HCT116 (cell line): ENCODE results near the gene YLPM1. TPM values are rescaled to one million over a fixed set of nuclear protein-coding genes. Genes with fewer than 3 reads are reported as not detected.
A peak's percentile ranks its signal among the peaks of the same experiment; 100 is the strongest.

ENCODE experiments used
- ATAC-seq: fragments of 200-7000 bp; cut with Tn5 transposase; 2 replicates; pipeline ENCODE4 v1.9.1; 2020; ENCODE audit warnings: mild to moderate bottlenecking, moderate library complexity
- BruUV-seq: library from RNA; stranded (reverse); fragments of 400-500 nt; replicated peaks from 2 replicates; lab custom pipeline; 2021; lab: Mats Ljungman, UMichigan
- CTCF ChIA-PET: fragments of 300-600 bp; sonication (Branson Sonifier 250); formaldehyde crosslinking; loops from one replicate; lab custom pipeline; 2021; ENCODE audit warnings: antibody characterized with exemption; lab: Charles Lee
- POLR2A ChIA-PET: fragments of 300-600, 350-600 bp; sonication (Branson Sonifier 250); formaldehyde crosslinking; loops from one replicate; lab custom pipeline; 2021; ENCODE audit warnings: antibody characterized with exemption; lab: Charles Lee
- RAD21 ChIA-PET, 2 experiments: fragments of 300-600 bp; sonication (Branson Sonifier 250); formaldehyde crosslinking; loops; one replicate each; lab custom pipeline; 2023; ENCODE audit warnings: low total read pairs in 2 of 2; ENCODE audit not compliant: uncharacterized antibody in 2 of 2, unreplicated experiment in 2 of 2, low non-redundant PET in 1 of 2; lab: Charles Lee
- DNase-seq: peaks from one replicate; pipeline ENCODE4 v3.0.0-alpha.2; 2010; ENCODE audit warnings: low read depth, low spot score
- H2AFZ ChIP-seq: fragments of 200-600 bp; shearing (Covaris generic), sonication (generic); 2 replicates; pipeline ENCODE4 v1.6.1; 2017; ENCODE audit warnings: low read depth, mixed run types, mixed read lengths, antibody characterized with exemption, low read length; ENCODE audit not compliant: poor library complexity, severe bottlenecking
- H3K27ac ChIP-seq: 2 replicates; pipeline ENCODE4 v1.5.1; 2012; ENCODE audit warnings: low read depth, low read length
- H3K27me3 ChIP-seq: fragments of 200-600 bp; sonication (generic); 2 replicates; pipeline ENCODE4 v1.6.1; 2016; ENCODE audit warnings: mixed run types, low read length, mixed read lengths; ENCODE audit not compliant: insufficient read depth
- H3K36me3 ChIP-seq, 2 experiments: fragments of 200-500 bp in 1 of 2; fragments of 200-600 bp in 1 of 2; sonication (Bioruptor generic) in 1 of 2; sonication (generic) in 1 of 2; 2 replicates each; pipeline versions ENCODE4 v1.5.1 to v1.6.1; 2014 to 2016; ENCODE audit warnings: low read length in 2 of 2, inconsistent platforms in 1 of 2, mixed read lengths in 1 of 2, mixed run types in 1 of 2; ENCODE audit not compliant: insufficient read depth in 2 of 2, control insufficient read depth in 1 of 2
- H3K4me1 ChIP-seq, 2 experiments: fragments of 200-600 bp in 1 of 2; sonication (generic) in 1 of 2; 2 replicates each; pipeline versions ENCODE4 v1.5.1 to v1.6.1; 2012 to 2017; ENCODE audit warnings: low read length in 2 of 2, inconsistent platforms in 1 of 2, mild to moderate bottlenecking in 1 of 2, mixed read lengths in 1 of 2, mixed run types in 1 of 2, moderate library complexity in 1 of 2; ENCODE audit not compliant: insufficient read depth in 2 of 2, control insufficient read depth in 1 of 2
- H3K4me2 ChIP-seq: fragments of 200-600 bp; sonication (generic); 2 replicates; pipeline ENCODE4 v1.6.1; 2017; ENCODE audit warnings: mixed run types, low read length, mixed read lengths
- H3K4me3 ChIP-seq, 2 experiments: fragments of 200-600 bp in 1 of 2; sonication (generic) in 1 of 2; replicated peaks in 1 of 2; 2 replicates each; pipeline ENCODE4 v1.5.1; 2011 to 2016; ENCODE audit warnings: low read length in 2 of 2, control low read depth in 1 of 2, low read depth in 1 of 2, mild to moderate bottlenecking in 1 of 2, mixed read lengths in 1 of 2, mixed run types in 1 of 2
- H3K79me2 ChIP-seq: fragments of 200-600 bp; sonication (generic); 2 replicates; pipeline ENCODE4 v1.6.1; 2017; ENCODE audit warnings: mild to moderate bottlenecking, mixed run types, low read length, moderate library complexity, mixed read lengths; ENCODE audit not compliant: insufficient read depth
- H3K9ac ChIP-seq: fragments of 200-600 bp; sonication (generic); 2 replicates; pipeline ENCODE4 v1.6.1; 2016; ENCODE audit warnings: low read length, mixed read lengths
- H3K9me2 ChIP-seq: fragments of 200-600 bp; sonication (generic), shearing (Covaris generic); 2 replicates; pipeline ENCODE4 v1.6.1; 2017; ENCODE audit warnings: mixed run types, mild to moderate bottlenecking, moderate library complexity; ENCODE audit not compliant: insufficient read depth
- H3K9me3 ChIP-seq, 2 experiments: fragments of 200-500 bp in 1 of 2; fragments of 200-600 bp in 1 of 2; sonication (Bioruptor generic) in 1 of 2; sonication (generic) in 1 of 2; 2 replicates each; pipeline ENCODE4 v1.6.1; 2014 to 2017; ENCODE audit warnings: low read length in 2 of 2, mixed read lengths in 2 of 2, inconsistent platforms in 1 of 2, low read depth in 1 of 2, mild to moderate bottlenecking in 1 of 2, mixed run types in 1 of 2, moderate library complexity in 1 of 2; ENCODE audit not compliant: control insufficient read depth in 1 of 2, insufficient read depth in 1 of 2
- H4K20me1 ChIP-seq: fragments of 200-600 bp; sonication (generic), shearing (Covaris generic); 2 replicates; pipeline ENCODE4 v1.6.1; 2017; ENCODE audit warnings: mixed run types, mild to moderate bottlenecking, moderate library complexity; ENCODE audit not compliant: insufficient read depth
- ATF3 ChIP-seq: IDR thresholded peaks from 2 replicates; pipeline ENCODE4 v1.6.1; 2012
- CBX3 ChIP-seq: IDR thresholded peaks from 2 replicates; pipeline ENCODE4 v1.6.1; 2012; ENCODE audit warnings: low read depth
- CEBPB ChIP-seq: IDR thresholded peaks from 2 replicates; pipeline ENCODE4 v1.6.1; 2012; ENCODE audit warnings: low read depth
- EGR1 ChIP-seq: IDR thresholded peaks from 2 replicates; pipeline ENCODE4 v1.6.1; 2012; ENCODE audit warnings: low read depth
- ELF1 ChIP-seq: IDR thresholded peaks from 2 replicates; pipeline ENCODE4 v1.6.1; 2012; ENCODE audit warnings: low read depth, borderline replicate concordance
- FOSL1 ChIP-seq: IDR thresholded peaks from 2 replicates; pipeline ENCODE4 v1.6.1; 2012; ENCODE audit warnings: low read depth
- JUND ChIP-seq: IDR thresholded peaks from 2 replicates; pipeline ENCODE4 v1.6.1; 2012
- POLR2AphosphoS5 ChIP-seq: IDR thresholded peaks from 2 replicates; pipeline ENCODE4 v1.6.1; 2011; ENCODE audit warnings: mild to moderate bottlenecking, low read depth, low read length, moderate library complexity
- RAD21 ChIP-seq: IDR thresholded peaks from 2 replicates; pipeline ENCODE4 v1.6.1; 2012; ENCODE audit warnings: low read depth, mild to moderate bottlenecking
- REST ChIP-seq: IDR thresholded peaks from 2 replicates; pipeline ENCODE4 v1.6.1; 2012; ENCODE audit warnings: low read depth
- SIN3A ChIP-seq: IDR thresholded peaks from 2 replicates; pipeline ENCODE4 v1.6.1; 2012; ENCODE audit warnings: low read depth
- SP1 ChIP-seq: IDR thresholded peaks from 2 replicates; pipeline ENCODE4 v1.6.1; 2012; ENCODE audit warnings: low read depth
- SRF ChIP-seq: IDR thresholded peaks from 2 replicates; pipeline ENCODE4 v1.6.1; 2012; ENCODE audit warnings: low read depth
- ZFX ChIP-seq: fragments of 450-650 bp; IDR thresholded peaks from 2 replicates; pipeline ENCODE4 v1.6.1; 2017
- ZNF274 ChIP-seq: fragments of 200-500 bp; sonication (Bioruptor generic); IDR thresholded peaks from 2 replicates; pipeline ENCODE4 v1.6.1; 2014; ENCODE audit warnings: mild to moderate bottlenecking, low read depth, low read length, inconsistent platforms
- intact Hi-C: fragments of 100-400 bp; cut with micrococcal nuclease; formaldehyde crosslinking; loops from 2 replicates; pipeline ENCODE4 v1.10.0; 2022
- total RNA-seq: library from RNA; stranded (reverse); gene quantifications from one replicate; pipeline ENCODE4 v1.2.1, GENCODE V29; 2021; ENCODE audit not compliant: unreplicated experiment

Gene YLPM1
- total RNA-seq, 1 experiment from 2014 or later = 55.1 TPM

- ATAC-seq = peak; percentile 2; the same call in 1 of the 2 replicates
- CTCF ChIA-PET = interaction anchor here (0.7 to 1.0 kb wide), 2 partner anchors 15 to 155 kb away, joined by 3 to 4 read pairs; no protein-coding TSS in a partner anchor
- no peak overlapping the region for H2AFZ ChIP-seq
Measured at GRCh38 chr14:74763803-74764531, 851 bp downstream of the YLPM1 start.

GRCh38 chr14:74765721-74766120, 2.6 kb downstream of the YLPM1 start:
- H3K9ac ChIP-seq = no peak overlapping the region
- no peaks in the 10 kb centered on the region; the same call in 1 of the 2 replicates for H4K20me1 ChIP-seq
- no peaks in the 10 kb centered on the region for H3K9me2 ChIP-seq
- peaks cover 5 to 7% of the 10 kb centered on the region in 2 experiments; a peak in 1 of 4 replicates for H3K36me3 ChIP-seq
- peak overlapping the region; percentile 78; the same call in 1 of the 2 replicates for H3K4me2 ChIP-seq
- no peak overlapping the region for H3K4me3 ChIP-seq
- H3K79me2 ChIP-seq = peaks cover 74% of the 10 kb centered on the region
- CTCF ChIA-PET = no interaction called here
- no peak overlapping the region for H2AFZ ChIP-seq
- no peak for ATAC-seq
- TF ChIP-seq ZFX (no peak), ELF1 (no peak), CBX3 (no peak), SRF (no peak), SIN3A (no peak), ZNF274 (no peak), RAD21 (no peak), SP1 (no peak), JUND (no peak), POLR2AphosphoS5 (no peak), CEBPB (no peak), FOSL1 (no peak), REST (no peak), ATF3 (no peak)
- no peaks in the 10 kb centered on the region for H3K9me3 ChIP-seq
- POLR2A ChIA-PET = no interaction called here
- intact Hi-C loops = no loop called here
- no TSS peak for BruUV-seq
- no peak overlapping the region for H3K27ac ChIP-seq
- H3K4me1 ChIP-seq = peaks cover 10 to 20% of the 10 kb centered on the region in 2 experiments
- no peaks in the 10 kb centered on the region for H3K27me3 ChIP-seq
- DNase-seq = no peak
- RAD21 ChIA-PET = no interaction called here

More at GRCh38 chr14:74763803-74764531, 851 bp downstream of the YLPM1 start:
- Histone ChIP-seq H3K36me3 (peaks cover 5 to 7% of the 10 kb centered on the region in 2 experiments; a peak in 1 of 4 replicates), H3K79me2 (peaks cover 58% of the 10 kb centered on the region), H3K4me2 (peak overlapping the region; percentile 78), H3K9me3 (no peaks in the 10 kb centered on the region), H3K27ac (peak overlapping the region; percentile 70), H3K27me3 (no peaks in the 10 kb centered on the region), H4K20me1 (no peaks in the 10 kb centered on the region; the same call in 1 of the 2 replicates), H3K4me3 (peak overlapping the region; percentile 78 to 82)
- no peak for DNase-seq
- intact Hi-C loops = no loop called here
- TF ChIP-seq EGR1 = no peak
- TF ChIP-seq RAD21 = no peak
- TF ChIP-seq, all 23 proteins: peak for 0
- POLR2A ChIA-PET = interaction anchor here (0.6 to 1.2 kb wide), 3 partner anchors 10 to 147 kb away, joined by 3 to 5 read pairs (median 3); no protein-coding TSS in a partner anchor
- peak overlapping the region; percentile 94 for H3K9ac ChIP-seq
- TSS peak; percentile 37 for BruUV-seq
- H3K9me2 ChIP-seq = no peaks in the 10 kb centered on the region
- RAD21 ChIA-PET = interaction anchor here in 1 of 2 experiments (1.2 kb wide), 1 partner anchor 233 kb away, joined by 3 read pairs; no protein-coding TSS in a partner anchor
- H3K4me1 ChIP-seq = peaks cover 10 to 20% of the 10 kb centered on the region in 2 experiments
